Prostate gland (tissue), 2 donors: ENCODE results near the gene ZDBF2.

ENCODE experiments used
- CTCF ChIP-seq, 4 experiments: fragments of 200-600 bp in 2 of 4; fragments of 450-650 bp in 2 of 4; sonication (generic) in 2 of 4; IDR thresholded peaks; 1 replicate in 3 of 4; 2 replicates in 1 of 4; pipeline ENCODE4 v1.5.1; 2016 to 2019; ENCODE audit warnings: antibody characterized with exemption in 4 of 4, mild to moderate bottlenecking in 2 of 4, moderate library complexity in 2 of 4
- POLR2A ChIP-seq: fragments of 450-650 bp; IDR thresholded peaks from one replicate; pipeline ENCODE4 v1.6.1; 2016; ENCODE audit warnings: antibody characterized with exemption, mild to moderate bottlenecking

- TF ChIP-seq CTCF (IDR thresholded peaks at IDR 0.05), result no peak
- no peak for TF ChIP-seq POLR2A
Measured at GRCh38 chr2:206296128-206296527, 21.7 kb downstream of the ZDBF2 start.
